Sigmoid colon (tissue), 7 donors: ENCODE data around the gene CEP44. TPM values are rescaled to one million over a fixed set of nuclear protein-coding genes. Genes with fewer than 3 reads are reported as not detected.
A peak's percentile ranks its signal among the peaks of the same experiment; 100 is the strongest.

ENCODE experiments used
- DNase-seq: peaks from one replicate; pipeline ENCODE4 v3.0.0-alpha.2; 2019
- H3K27ac ChIP-seq, 4 donors: fragments of 200-600 bp; sonication (generic); one replicate each; pipeline ENCODE4 v1.5.1; 2016 to 2019; ENCODE audit warnings: mild to moderate bottlenecking in 1 of 4
- H3K27me3 ChIP-seq, 3 donors: fragments of 200-600 bp; sonication (generic); one replicate each; pipeline ENCODE4 v1.5.1; 2019; ENCODE audit warnings: mild to moderate bottlenecking in 1 of 3
- H3K36me3 ChIP-seq, 4 donors: fragments of 200-600 bp; sonication (generic); one replicate each; pipeline ENCODE4 v1.5.1; 2016 to 2019
- H3K4me1 ChIP-seq, 4 donors: fragments of 200-600 bp; sonication (generic); one replicate each; pipeline ENCODE4 v1.5.1; 2017 to 2019
- H3K4me3 ChIP-seq, 4 donors: fragments of 200-600 bp; sonication (generic); one replicate each; pipeline ENCODE4 v1.5.1; 2017 to 2019; ENCODE audit warnings: mild to moderate bottlenecking in 2 of 4, moderate library complexity in 1 of 4
- H3K9me3 ChIP-seq, 4 donors: fragments of 200-600 bp in 3 of 4; sonication (generic) in 3 of 4; one replicate each; pipeline versions ENCODE4 v1.5.1 to v1.6.1; 2013 to 2019
- CTCF ChIP-seq, 4 experiments: fragments of 450-650 bp in 3 of 4; fragments of 200-600 bp in 1 of 4; IDR thresholded peaks; one replicate each; pipeline ENCODE4 v1.5.1; 2016 to 2019; ENCODE audit warnings: antibody characterized with exemption in 4 of 4, mild to moderate bottlenecking in 3 of 4, moderate library complexity in 2 of 4
- EP300 ChIP-seq, 4 donors: sonication (generic); formaldehyde crosslinking; IDR thresholded peaks; one replicate each; pipeline ENCODE4 v1.6.1; 2017; ENCODE audit warnings: antibody characterized with exemption in 4 of 4
- POLR2A ChIP-seq, 2 donors: fragments of 450-650 bp; IDR thresholded peaks; one replicate each; pipeline ENCODE4 v1.6.1; 2016; ENCODE audit warnings: antibody characterized with exemption in 2 of 2, mild to moderate bottlenecking in 2 of 2, moderate library complexity in 2 of 2
- POLR2AphosphoS5 ChIP-seq, 4 donors: sonication (generic); formaldehyde crosslinking; IDR thresholded peaks; one replicate each; pipeline ENCODE4 v1.6.1; 2017; ENCODE audit warnings: antibody characterized with exemption in 4 of 4
- WGBS, 2 donors: extraction: QIAGEN DNeasy Blood & Tissue Kit; methylation state at CpG; one replicate each; pipeline ENCODE4 v1.1.7; 2013; 5-methylcytosine and 5-hydroxymethylcytosine counted together
- intact Hi-C: fragments of 100-400 bp; cut with DNase I; formaldehyde crosslinking; loops from one replicate; pipeline ENCODE4 v1.15.1; 2023
- polyA plus RNA-seq, 3 donors: library from polyadenylated mRNA; stranded (reverse); fragments of 200-250 nt; gene quantifications; one replicate each; pipeline ENCODE4 v1.2.3, GENCODE V29; 2013
- total RNA-seq, 4 donors: library from RNA; depleted of rRNA; stranded (reverse); fragments of >200 nt; gene quantifications; one replicate each; pipeline ENCODE4 v1.1.0, GENCODE V29; 2016
- donor health status: healthy with polysubstance abuse.
- donor health status: Bipolar disorder and iron deficiency.
- donor health status: healthy.

CEP44 gene
- total and polyA plus RNA-seq, 7 donors, result 3.9 to 47.4 (median 24.6) TPM

GRCh38 chr4:174316546-174316945 is 32.8 kb downstream of the CEP44 start:
- H3K36me3 ChIP-seq, result peaks cover 0 to 10% (median 0%) of the 10 kb centered on the region in 4 donors
- TF ChIP-seq CTCF (IDR thresholded peaks at IDR 0.05) (no peak), POLR2A (IDR thresholded peaks at IDR 0.05) (no peak), EP300 (IDR thresholded peaks at IDR 0.05) (no peak), POLR2AphosphoS5 (IDR thresholded peaks at IDR 0.05) (no peak)
- WGBS, 2 donors, result 78 to 93% methylated on average over 1 of the region's 1 CpG
- no peak overlapping the region for H3K4me3 ChIP-seq
- H3K27me3 ChIP-seq, result no peaks in the 10 kb centered on the region
- H3K27ac ChIP-seq, result no peak overlapping the region
- no peak for DNase-seq
- peaks cover 0 to 25% (median 0%) of the 10 kb centered on the region in 4 donors for H3K4me1 ChIP-seq
- intact Hi-C loops, result loop anchor here (5.0 to 10.0 kb wide), 3 partner anchors 159 to 1002 kb away; no protein-coding TSS in a partner anchor
- no peaks in the 10 kb centered on the region for H3K9me3 ChIP-seq

- no peak for DNase-seq
- intact Hi-C loops, result loop anchor here (5.0 to 10.0 kb wide), 3 partner anchors 160 to 1002 kb away; no protein-coding TSS in a partner anchor
- WGBS, 2 donors, result 67 to 71% methylated on average over 2 of the region's 2 CpGs
- Histone ChIP-seq H3K4me3 (no peak overlapping the region), H3K27me3 (no peaks in the 10 kb centered on the region), H3K36me3 (peaks cover 0 to 6% (median 0%) of the 10 kb centered on the region in 4 donors), H3K27ac (no peak overlapping the region), H3K9me3 (no peaks in the 10 kb centered on the region), H3K4me1 (peaks cover 0 to 25% (median 0%) of the 10 kb centered on the region in 4 donors)
- no peak for TF ChIP-seq EP300 (IDR thresholded peaks at IDR 0.05)
Measured at GRCh38 chr4:174316954-174317353, 33.2 kb downstream of the CEP44 start.

GRCh38 chr4:174317531-174317930 is 33.8 kb downstream of the CEP44 start:
- H3K4me3 ChIP-seq, result no peak overlapping the region
- H3K27me3 ChIP-seq, result no peaks in the 10 kb centered on the region
- DNase-seq, result no peak
- peaks cover 0 to under 1% (median 0%) of the 10 kb centered on the region in 4 donors for H3K36me3 ChIP-seq
- H3K4me1 ChIP-seq, result peaks cover 0 to 25% (median 0%) of the 10 kb centered on the region in 4 donors
- intact Hi-C loops, result loop anchor here (5.0 to 10.0 kb wide), 3 partner anchors 160 to 1003 kb away; no protein-coding TSS in a partner anchor
- no peak overlapping the region for H3K27ac ChIP-seq
- TF ChIP-seq POLR2A (IDR thresholded peaks at IDR 0.05), result no peak
- no peak for TF ChIP-seq POLR2AphosphoS5 (IDR thresholded peaks at IDR 0.05)
- no peak for TF ChIP-seq CTCF (IDR thresholded peaks at IDR 0.05)
- no peak for TF ChIP-seq EP300 (IDR thresholded peaks at IDR 0.05)
- H3K9me3 ChIP-seq, result no peaks in the 10 kb centered on the region

- H3K27me3 ChIP-seq, result no peaks in the 10 kb centered on the region
- TF ChIP-seq POLR2AphosphoS5 (IDR thresholded peaks at IDR 0.05) (no peak), CTCF (IDR thresholded peaks at IDR 0.05) (peak in 3 of 4 experiments; percentile 59 to 79 (median 70))
- 78 to 87% methylated on average over 8 of the region's 8 CpGs for WGBS, 2 donors
- H3K27ac ChIP-seq, result peak overlapping the region in 1 of 4 donors; percentile 17
- H3K9me3 ChIP-seq, result no peaks in the 10 kb centered on the region
- no peaks in the 10 kb centered on the region for H3K36me3 ChIP-seq
- peaks cover 0 to 25% (median 0%) of the 10 kb centered on the region in 4 donors for H3K4me1 ChIP-seq
- no peak overlapping the region for H3K4me3 ChIP-seq
- DNase-seq, result no peak
- intact Hi-C loops, result loop anchor here (2.0 to 10.0 kb wide), 4 partner anchors 162 to 1004 kb away; no protein-coding TSS in a partner anchor
Measured at GRCh38 chr4:174318829-174319764, 35.4 kb downstream of the CEP44 start.

GRCh38 chr4:174320494-174321199 is 36.9 kb downstream of the CEP44 start:
- no peaks in the 10 kb centered on the region for H3K9me3 ChIP-seq
- H3K36me3 ChIP-seq, result no peaks in the 10 kb centered on the region
- TF ChIP-seq POLR2AphosphoS5 (IDR thresholded peaks at IDR 0.05), result no peak
- TF ChIP-seq EP300 (IDR thresholded peaks at IDR 0.05), result no peak
- TF ChIP-seq POLR2A (IDR thresholded peaks at IDR 0.05), result no peak
- TF ChIP-seq CTCF (IDR thresholded peaks at IDR 0.05), result no peak
- intact Hi-C loops, result loop anchor here (5.0 kb wide), 1 partner anchor 898 kb away; no protein-coding TSS in a partner anchor
- 86 to 88% methylated on average over 5 of the region's 5 CpGs for WGBS, 2 donors
- no peaks in the 10 kb centered on the region for H3K27me3 ChIP-seq
- H3K4me1 ChIP-seq, result peaks cover 0 to 25% (median 0%) of the 10 kb centered on the region in 4 donors
- H3K27ac ChIP-seq, result peak overlapping the region in 1 of 4 donors; percentile 17
- H3K4me3 ChIP-seq, result no peak overlapping the region
- DNase-seq, result no peak
